DOHH2 (cell line): ENCODE measurements around the gene PMAIP1.

ENCODE experiments used
- H3F3A ChIP-seq: fragments of 200-600 bp; sonication (generic), shearing (Covaris generic); 2 replicates; pipeline ENCODE4 v1.6.0; 2016; ENCODE audit warnings: antibody characterized with exemption, mild to moderate bottlenecking; ENCODE audit not compliant: control insufficient read depth, insufficient read depth
- H3K27ac ChIP-seq: fragments of 200-600 bp; sonication (generic); 2 replicates; pipeline ENCODE4 v1.5.1; 2014; ENCODE audit warnings: low read depth, mild to moderate bottlenecking, low read length, moderate library complexity
- H3K27me3 ChIP-seq: fragments of 200-600 bp; sonication (generic); 2 replicates; pipeline ENCODE4 v1.6.1; 2014; ENCODE audit warnings: mild to moderate bottlenecking, low read length, mixed read lengths; ENCODE audit not compliant: control insufficient read depth
- H3K36me3 ChIP-seq: fragments of 200-600 bp; sonication (generic); 2 replicates; pipeline ENCODE4 v1.6.1; 2014; ENCODE audit warnings: mild to moderate bottlenecking, low read length, moderate library complexity, mixed read lengths; ENCODE audit not compliant: control insufficient read depth
- H3K4me1 ChIP-seq: fragments of 200-600 bp; sonication (generic); 2 replicates; pipeline ENCODE4 v1.6.1; 2014; ENCODE audit warnings: mild to moderate bottlenecking, low read length, mixed read lengths; ENCODE audit not compliant: control insufficient read depth
- H3K4me2 ChIP-seq: fragments of 200-600 bp; sonication (generic); 2 replicates; pipeline ENCODE4 v1.6.0; 2014; ENCODE audit warnings: mild to moderate bottlenecking, low read length, moderate library complexity
- H3K4me3 ChIP-seq: fragments of 200-600 bp; sonication (generic); 2 replicates; pipeline ENCODE4 v1.5.1; 2014; ENCODE audit warnings: mild to moderate bottlenecking, low read length, mixed read lengths
- H3K79me2 ChIP-seq: fragments of 200-600 bp; sonication (generic); 2 replicates; pipeline ENCODE4 v1.6.1; 2014; ENCODE audit warnings: mild to moderate bottlenecking, low read length, mixed read lengths; ENCODE audit not compliant: control insufficient read depth
- H3K9me2 ChIP-seq: fragments of 200-600 bp; sonication (generic); replicated peaks from 2 replicates; pipeline ENCODE4 v1.6.1; 2014; ENCODE audit warnings: mild to moderate bottlenecking, low read length, mixed read lengths; ENCODE audit not compliant: control insufficient read depth
- H3K9me3 ChIP-seq: fragments of 200-600 bp; sonication (generic); 2 replicates; pipeline ENCODE4 v1.6.1; 2014; ENCODE audit warnings: antibody characterized with exemption, low read length, mixed read lengths; ENCODE audit not compliant: control insufficient read depth, insufficient read depth
- H4K20me1 ChIP-seq: fragments of 200-600 bp; sonication (generic); 2 replicates; pipeline ENCODE4 v1.6.0; 2014; ENCODE audit warnings: low read depth, mild to moderate bottlenecking, antibody characterized with exemption, low read length, moderate library complexity; ENCODE audit not compliant: control insufficient read depth, insufficient read depth
- CTCF ChIP-seq: fragments of 200-600 bp; sonication (generic); IDR thresholded peaks from one replicate; pipeline ENCODE4 v1.5.1; 2014; ENCODE audit warnings: antibody characterized with exemption, mild to moderate bottlenecking, low read depth, low read length; ENCODE audit not compliant: poor library complexity, severe bottlenecking
- EZH2phosphoT487 ChIP-seq: fragments of 200-600 bp; sonication (generic); IDR thresholded peaks from 2 replicates; pipeline ENCODE4 v1.6.1; 2017; ENCODE audit warnings: borderline replicate concordance, mild to moderate bottlenecking, antibody characterized with exemption, low read length, moderate library complexity, mixed read lengths

Gene PMAIP1

DNA sequence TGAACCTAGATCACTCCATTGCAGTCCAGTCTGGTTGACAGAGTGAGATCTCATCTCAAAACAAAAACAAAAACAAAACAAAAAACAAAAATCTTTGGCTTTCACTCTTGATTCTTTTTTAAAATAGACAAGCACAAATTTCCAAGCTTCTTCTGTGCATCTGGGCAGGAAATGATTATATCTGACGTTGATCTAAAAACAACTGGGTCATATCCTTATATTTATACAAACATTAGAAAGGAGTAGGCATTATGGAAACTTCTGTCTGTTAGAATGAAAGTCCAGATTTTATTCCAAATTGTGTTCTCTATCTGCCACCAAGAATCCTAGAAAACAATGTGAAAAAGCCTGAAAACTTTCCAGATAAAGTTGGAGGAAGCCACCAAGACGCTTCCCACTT, 26.2 kb upstream of the PMAIP1 start:
- H3K4me3 ChIP-seq: no peak overlapping the region
- TF ChIP-seq EZH2phosphoT487 (no peak), CTCF (no peak)

GRCh38 chr18:59874166-59874565, 25.6 kb upstream of the PMAIP1 start:
- Histone ChIP-seq H3K4me3 (no peak overlapping the region), H3K9me2 (no peaks in the 10 kb centered on the region), H3K4me2 (no peak overlapping the region), H3F3A (peaks cover 3% of the 10 kb centered on the region; the same call in 1 of the 2 replicates), H4K20me1 (no peaks in the 10 kb centered on the region), H3K9me3 (no peaks in the 10 kb centered on the region), H3K79me2 (no peaks in the 10 kb centered on the region), H3K36me3 (no peaks in the 10 kb centered on the region), H3K27me3 (no peaks in the 10 kb centered on the region), H3K4me1 (peaks cover 65% of the 10 kb centered on the region), H3K27ac (no peak overlapping the region)
- TF ChIP-seq EZH2phosphoT487 (no peak), CTCF (no peak)

More for the DNA sequence above, 26.2 kb upstream of the PMAIP1 start:
- H4K20me1 ChIP-seq: no peaks in the 10 kb centered on the region
- H3K36me3 ChIP-seq: no peaks in the 10 kb centered on the region
- peaks cover 65% of the 10 kb centered on the region for H3K4me1 ChIP-seq
- H3K9me2 ChIP-seq: no peaks in the 10 kb centered on the region
- H3F3A ChIP-seq: peaks cover 3% of the 10 kb centered on the region; the same call in 1 of the 2 replicates
- H3K27ac ChIP-seq: no peak overlapping the region
- H3K9me3 ChIP-seq: no peaks in the 10 kb centered on the region
- H3K27me3 ChIP-seq: no peaks in the 10 kb centered on the region
- H3K4me2 ChIP-seq: peak overlapping the region; percentile 28
- no peaks in the 10 kb centered on the region for H3K79me2 ChIP-seq

GRCh38 chr18:59876310-59876626, 23.5 kb upstream of the PMAIP1 start:
- Histone ChIP-seq H3K4me1 (peaks cover 56% of the 10 kb centered on the region), H4K20me1 (no peaks in the 10 kb centered on the region)

More at GRCh38 chr18:59876310-59876626, 23.5 kb upstream of the PMAIP1 start:
- TF ChIP-seq EZH2phosphoT487: no peak
- TF ChIP-seq CTCF: no peak
- Histone ChIP-seq H3K9me3 (no peaks in the 10 kb centered on the region), H3K27ac (peak overlapping the region; percentile 39; the same call in 1 of the 2 replicates), H3K79me2 (no peaks in the 10 kb centered on the region), H3K36me3 (no peaks in the 10 kb centered on the region), H3K27me3 (no peaks in the 10 kb centered on the region), H3K9me2 (no peaks in the 10 kb centered on the region), H3F3A (peaks cover 3% of the 10 kb centered on the region; the same call in 1 of the 2 replicates), H3K4me3 (no peak overlapping the region), H3K4me2 (peak overlapping the region; percentile 42)
